ENCODE data around the gene GAS2L1.

GAS2L1 gene

DNA sequence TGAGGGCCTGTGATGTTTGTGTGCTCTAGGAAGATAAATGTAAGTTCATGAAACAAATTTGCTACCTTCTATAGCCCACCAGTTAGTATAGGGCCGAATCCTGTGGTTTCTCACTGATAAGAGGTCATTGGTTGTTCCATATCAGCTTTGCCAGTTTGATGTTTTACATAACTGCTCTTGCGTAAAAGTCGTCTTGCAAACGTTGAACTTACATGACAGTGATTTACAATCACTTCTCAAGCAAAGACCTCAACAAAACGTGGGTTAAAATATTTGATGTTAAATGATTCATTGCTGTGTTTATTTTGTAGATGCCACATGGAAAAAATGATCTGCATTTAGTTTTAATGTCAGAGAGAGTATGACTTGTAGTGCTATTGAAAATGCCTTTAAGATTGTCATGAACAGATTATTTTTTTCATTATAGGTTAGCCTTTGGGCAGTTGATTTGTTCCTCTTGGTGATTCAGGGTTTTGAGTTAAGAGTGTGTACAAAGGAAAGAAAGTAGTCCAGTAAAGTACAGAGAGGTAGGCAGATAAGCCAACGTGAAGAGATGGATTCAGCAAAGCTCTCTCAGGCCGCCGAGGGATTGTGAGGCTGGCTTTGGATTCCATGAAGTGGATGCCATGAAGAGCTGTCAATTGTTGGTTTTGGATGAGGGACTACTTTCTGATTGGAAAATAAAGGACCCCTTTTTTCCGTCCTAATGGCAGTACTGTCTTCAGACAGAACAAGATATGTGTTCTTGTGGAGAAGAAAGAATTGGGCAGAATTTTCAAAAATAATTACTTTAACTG, 35.8 kb upstream of the GAS2L1 start:
- TF ChIP-seq, protein P1, sequence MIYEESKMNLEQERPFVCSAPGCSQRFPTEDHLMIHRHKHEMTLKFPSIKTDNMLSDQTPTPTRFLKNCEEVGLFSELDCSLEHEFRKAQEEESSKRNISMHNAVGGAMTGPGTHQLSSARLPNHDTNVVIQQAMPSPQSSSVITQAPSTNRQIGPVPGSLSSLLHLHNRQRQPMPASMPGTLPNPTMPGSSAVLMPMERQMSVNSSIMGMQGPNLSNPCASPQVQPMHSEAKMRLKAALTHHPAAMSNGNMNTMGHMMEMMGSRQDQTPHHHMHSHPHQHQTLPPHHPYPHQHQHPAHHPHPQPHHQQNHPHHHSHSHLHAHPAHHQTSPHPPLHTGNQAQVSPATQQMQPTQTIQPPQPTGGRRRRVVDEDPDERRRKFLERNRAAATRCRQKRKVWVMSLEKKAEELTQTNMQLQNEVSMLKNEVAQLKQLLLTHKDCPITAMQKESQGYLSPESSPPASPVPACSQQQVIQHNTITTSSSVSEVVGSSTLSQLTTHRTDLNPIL (CRISPR knock-in tag; IDR thresholded peaks at IDR 0.05; ENCODE audit: low read depth) = no peak
- TF ChIP-seq CSDC2 (CRISPR knock-in tag; IDR thresholded peaks at IDR 0.05) (no peak), RARB (CRISPR knock-in tag; IDR thresholded peaks at IDR 0.05) (no peak), OSR1 (CRISPR knock-in tag; IDR thresholded peaks at IDR 0.05) (no peak), ESRRG (CRISPR knock-in tag; IDR thresholded peaks at IDR 0.05) (no peak), ZFP30 (CRISPR knock-in tag; IDR thresholded peaks at IDR 0.05) (no peak), ZNF8 (CRISPR knock-in tag; IDR thresholded peaks at IDR 0.05) (no peak), PPARA (CRISPR knock-in tag; IDR thresholded peaks at IDR 0.05; ENCODE audit: borderline replicate concordance) (no peak), TOX (CRISPR knock-in tag; IDR thresholded peaks at IDR 0.05; ENCODE audit: borderline replicate concordance) (no peak)
- TF ChIP-seq, protein P2, sequence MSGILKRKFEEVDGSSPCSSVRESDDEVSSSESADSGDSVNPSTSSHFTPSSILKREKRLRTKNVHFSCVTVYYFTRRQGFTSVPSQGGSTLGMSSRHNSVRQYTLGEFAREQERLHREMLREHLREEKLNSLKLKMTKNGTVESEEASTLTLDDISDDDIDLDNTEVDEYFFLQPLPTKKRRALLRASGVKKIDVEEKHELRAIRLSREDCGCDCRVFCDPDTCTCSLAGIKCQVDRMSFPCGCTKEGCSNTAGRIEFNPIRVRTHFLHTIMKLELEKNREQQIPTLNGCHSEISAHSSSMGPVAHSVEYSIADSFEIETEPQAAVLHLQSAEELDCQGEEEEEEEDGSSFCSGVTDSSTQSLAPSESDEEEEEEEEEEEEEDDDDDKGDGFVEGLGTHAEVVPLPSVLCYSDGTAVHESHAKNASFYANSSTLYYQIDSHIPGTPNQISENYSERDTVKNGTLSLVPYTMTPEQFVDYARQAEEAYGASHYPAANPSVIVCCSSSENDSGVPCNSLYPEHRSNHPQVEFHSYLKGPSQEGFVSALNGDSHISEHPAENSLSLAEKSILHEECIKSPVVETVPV (CRISPR knock-in tag; IDR thresholded peaks at IDR 0.05) = no peak
- ATAC-seq = no peak

DNA sequence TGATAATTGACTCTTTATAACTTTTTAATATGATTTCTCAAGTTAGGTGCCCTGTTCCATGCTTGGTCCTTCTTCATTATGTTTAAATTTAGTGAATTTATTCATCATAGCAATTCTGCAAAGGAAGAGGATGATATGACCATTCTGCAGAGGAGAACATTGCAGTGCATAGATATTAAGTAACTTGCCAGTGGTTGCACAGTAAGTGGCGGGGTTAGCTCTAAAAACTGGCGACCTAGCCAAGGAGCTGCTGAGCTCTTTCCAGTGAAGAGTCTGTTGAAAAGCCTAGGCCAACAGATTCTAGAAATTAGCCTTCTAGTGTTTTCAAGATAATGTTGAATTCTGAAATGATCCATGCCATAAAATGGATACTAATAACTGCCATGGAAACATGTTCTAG, 33.8 kb upstream of the GAS2L1 start:
- TF ChIP-seq, protein P3, sequence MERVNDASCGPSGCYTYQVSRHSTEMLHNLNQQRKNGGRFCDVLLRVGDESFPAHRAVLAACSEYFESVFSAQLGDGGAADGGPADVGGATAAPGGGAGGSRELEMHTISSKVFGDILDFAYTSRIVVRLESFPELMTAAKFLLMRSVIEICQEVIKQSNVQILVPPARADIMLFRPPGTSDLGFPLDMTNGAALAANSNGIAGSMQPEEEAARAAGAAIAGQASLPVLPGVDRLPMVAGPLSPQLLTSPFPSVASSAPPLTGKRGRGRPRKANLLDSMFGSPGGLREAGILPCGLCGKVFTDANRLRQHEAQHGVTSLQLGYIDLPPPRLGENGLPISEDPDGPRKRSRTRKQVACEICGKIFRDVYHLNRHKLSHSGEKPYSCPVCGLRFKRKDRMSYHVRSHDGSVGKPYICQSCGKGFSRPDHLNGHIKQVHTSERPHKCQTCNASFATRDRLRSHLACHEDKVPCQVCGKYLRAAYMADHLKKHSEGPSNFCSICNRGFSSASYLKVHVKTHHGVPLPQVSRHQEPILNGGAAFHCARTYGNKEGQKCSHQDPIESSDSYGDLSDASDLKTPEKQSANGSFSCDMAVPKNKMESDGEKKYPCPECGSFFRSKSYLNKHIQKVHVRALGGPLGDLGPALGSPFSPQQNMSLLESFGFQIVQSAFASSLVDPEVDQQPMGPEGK (CRISPR knock-in tag; IDR thresholded peaks at IDR 0.05; ENCODE audit: borderline replicate concordance) = no peak
- TF ChIP-seq, protein P4, sequence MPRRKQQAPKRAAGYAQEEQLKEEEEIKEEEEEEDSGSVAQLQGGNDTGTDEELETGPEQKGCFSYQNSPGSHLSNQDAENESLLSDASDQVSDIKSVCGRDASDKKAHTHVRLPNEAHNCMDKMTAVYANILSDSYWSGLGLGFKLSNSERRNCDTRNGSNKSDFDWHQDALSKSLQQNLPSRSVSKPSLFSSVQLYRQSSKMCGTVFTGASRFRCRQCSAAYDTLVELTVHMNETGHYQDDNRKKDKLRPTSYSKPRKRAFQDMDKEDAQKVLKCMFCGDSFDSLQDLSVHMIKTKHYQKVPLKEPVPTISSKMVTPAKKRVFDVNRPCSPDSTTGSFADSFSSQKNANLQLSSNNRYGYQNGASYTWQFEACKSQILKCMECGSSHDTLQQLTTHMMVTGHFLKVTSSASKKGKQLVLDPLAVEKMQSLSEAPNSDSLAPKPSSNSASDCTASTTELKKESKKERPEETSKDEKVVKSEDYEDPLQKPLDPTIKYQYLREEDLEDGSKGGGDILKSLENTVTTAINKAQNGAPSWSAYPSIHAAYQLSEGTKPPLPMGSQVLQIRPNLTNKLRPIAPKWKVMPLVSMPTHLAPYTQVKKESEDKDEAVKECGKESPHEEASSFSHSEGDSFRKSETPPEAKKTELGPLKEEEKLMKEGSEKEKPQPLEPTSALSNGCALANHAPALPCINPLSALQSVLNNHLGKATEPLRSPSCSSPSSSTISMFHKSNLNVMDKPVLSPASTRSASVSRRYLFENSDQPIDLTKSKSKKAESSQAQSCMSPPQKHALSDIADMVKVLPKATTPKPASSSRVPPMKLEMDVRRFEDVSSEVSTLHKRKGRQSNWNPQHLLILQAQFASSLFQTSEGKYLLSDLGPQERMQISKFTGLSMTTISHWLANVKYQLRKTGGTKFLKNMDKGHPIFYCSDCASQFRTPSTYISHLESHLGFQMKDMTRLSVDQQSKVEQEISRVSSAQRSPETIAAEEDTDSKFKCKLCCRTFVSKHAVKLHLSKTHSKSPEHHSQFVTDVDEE (CRISPR knock-in tag; IDR thresholded peaks at IDR 0.05) = no peak
- TF ChIP-seq ZNF565 (CRISPR knock-in tag; conservative IDR thresholded peaks at IDR 0.05; ENCODE audit: low read depth) (no peak), TCF4 (CRISPR knock-in tag; IDR thresholded peaks at IDR 0.05; ENCODE audit: borderline replicate concordance) (no peak), PPARA (CRISPR knock-in tag; IDR thresholded peaks at IDR 0.05; ENCODE audit: borderline replicate concordance) (no peak), ZNF8 (CRISPR knock-in tag; IDR thresholded peaks at IDR 0.05) (no peak)
- no peak for ATAC-seq

DNA sequence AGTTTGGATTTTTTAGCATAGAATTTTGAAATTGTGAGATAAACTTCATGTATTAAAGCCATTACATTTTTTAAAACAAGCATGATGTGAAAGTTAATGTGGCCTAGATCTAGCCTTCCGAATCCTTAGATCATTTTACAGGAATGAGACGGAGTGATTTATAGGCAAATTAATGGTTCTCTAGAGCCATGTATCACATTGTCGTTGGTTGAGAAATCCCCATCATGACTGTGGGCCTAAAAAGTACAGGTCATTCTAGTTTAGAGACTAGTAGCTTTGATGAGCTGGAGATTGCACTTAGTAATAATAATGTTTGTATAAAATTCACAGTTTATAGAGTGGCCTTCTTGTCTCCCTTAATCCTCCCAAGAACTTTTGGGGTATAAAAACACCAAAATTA, 31.3 kb upstream of the GAS2L1 start:
- no peak for TF ChIP-seq CSDC2 (CRISPR knock-in tag; IDR thresholded peaks at IDR 0.05)
- TF ChIP-seq, protein P2 (CRISPR knock-in tag; IDR thresholded peaks at IDR 0.05) = 0 out of 2 replicates have a peak, but pooled peaks have one; percentile 10
- no peak for ATAC-seq

DNA sequence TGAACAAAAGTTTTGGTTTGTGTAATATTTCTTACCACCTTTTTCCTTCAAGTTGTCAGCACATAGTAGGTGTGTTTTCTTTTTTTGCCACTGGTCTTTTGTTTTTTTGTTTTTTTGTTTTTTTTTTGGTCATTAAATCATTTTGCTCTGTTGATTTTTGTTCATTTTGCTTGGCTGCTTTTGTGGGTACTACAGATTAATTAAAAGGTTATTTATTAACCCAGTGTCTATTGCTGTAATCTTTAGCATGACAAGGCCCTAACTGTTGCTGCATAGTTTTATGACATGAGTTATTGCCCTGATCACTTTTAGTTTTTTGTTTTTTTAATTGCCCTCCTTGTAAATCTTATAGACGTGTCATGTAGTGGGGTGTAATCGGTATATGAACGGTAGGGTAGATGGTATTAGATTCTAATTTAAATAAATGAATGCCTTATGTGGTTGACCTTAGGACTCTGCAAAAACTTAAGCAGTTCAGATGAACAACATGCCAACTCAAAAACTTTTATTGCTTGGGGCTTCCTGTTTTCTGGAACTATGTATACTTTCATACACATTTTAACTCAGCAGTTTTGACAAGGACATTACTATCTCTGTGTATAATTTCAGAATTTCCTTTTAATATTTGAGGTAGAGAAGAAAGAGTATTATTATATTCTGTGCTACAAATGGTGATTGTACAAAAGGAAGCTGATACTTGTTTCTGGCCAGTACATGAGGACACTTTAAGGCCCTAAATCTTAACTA, 30.5 kb upstream of the GAS2L1 start:
- ATAC-seq = no peak
- no peak for TF ChIP-seq BACH2 (CRISPR knock-in tag; IDR thresholded peaks at IDR 0.05; ENCODE audit: borderline replicate concordance)
- TF ChIP-seq, protein P2 (CRISPR knock-in tag; IDR thresholded peaks at IDR 0.05) = no peak
- TF ChIP-seq GLIS3 (CRISPR knock-in tag; IDR thresholded peaks at IDR 0.05) = no peak
- no peak for TF ChIP-seq ZNF565 (CRISPR knock-in tag; conservative IDR thresholded peaks at IDR 0.05; ENCODE audit: low read depth)
- TF ChIP-seq SNAI2 (CRISPR knock-in tag; IDR thresholded peaks at IDR 0.05) = no peak
- TF ChIP-seq CSDC2 (CRISPR knock-in tag; IDR thresholded peaks at IDR 0.05) = no peak
- TF ChIP-seq, protein P5, sequence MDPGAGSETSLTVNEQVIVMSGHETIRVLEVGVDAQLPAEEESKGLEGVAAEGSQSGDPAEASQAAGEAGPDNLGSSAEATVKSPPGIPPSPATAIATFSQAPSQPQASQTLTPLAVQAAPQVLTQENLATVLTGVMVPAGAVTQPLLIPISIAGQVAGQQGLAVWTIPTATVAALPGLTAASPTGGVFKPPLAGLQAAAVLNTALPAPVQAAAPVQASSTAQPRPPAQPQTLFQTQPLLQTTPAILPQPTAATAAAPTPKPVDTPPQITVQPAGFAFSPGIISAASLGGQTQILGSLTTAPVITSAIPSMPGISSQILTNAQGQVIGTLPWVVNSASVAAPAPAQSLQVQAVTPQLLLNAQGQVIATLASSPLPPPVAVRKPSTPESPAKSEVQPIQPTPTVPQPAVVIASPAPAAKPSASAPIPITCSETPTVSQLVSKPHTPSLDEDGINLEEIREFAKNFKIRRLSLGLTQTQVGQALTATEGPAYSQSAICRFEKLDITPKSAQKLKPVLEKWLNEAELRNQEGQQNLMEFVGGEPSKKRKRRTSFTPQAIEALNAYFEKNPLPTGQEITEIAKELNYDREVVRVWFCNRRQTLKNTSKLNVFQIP (CRISPR knock-in tag; IDR thresholded peaks at IDR 0.05; ENCODE audit: borderline replicate concordance, low read depth) = no peak
- TF ChIP-seq, protein P3 (CRISPR knock-in tag; IDR thresholded peaks at IDR 0.05; ENCODE audit: borderline replicate concordance) = no peak
- TF ChIP-seq ZNF8 (CRISPR knock-in tag; IDR thresholded peaks at IDR 0.05) = no peak
- no peak for TF ChIP-seq ISL1 (CRISPR knock-in tag; IDR thresholded peaks at IDR 0.05)
